PC-9 (cell line): ENCODE results near the gene MACROD2.

ENCODE experiments used
- CTCF ChIP-seq: fragments of 200-600 bp; sonication (generic); conservative IDR thresholded peaks from 2 replicates; pipeline ENCODE4 v1.6.1; 2017; ENCODE audit warnings: mixed run types, antibody characterized with exemption, mild to moderate bottlenecking, moderate library complexity
- EZH2 ChIP-seq: fragments of 200-600 bp; sonication (generic); IDR thresholded peaks from 2 replicates; pipeline ENCODE4 v1.8.0; 2017; ENCODE audit warnings: antibody characterized with exemption, low read depth

DNA sequence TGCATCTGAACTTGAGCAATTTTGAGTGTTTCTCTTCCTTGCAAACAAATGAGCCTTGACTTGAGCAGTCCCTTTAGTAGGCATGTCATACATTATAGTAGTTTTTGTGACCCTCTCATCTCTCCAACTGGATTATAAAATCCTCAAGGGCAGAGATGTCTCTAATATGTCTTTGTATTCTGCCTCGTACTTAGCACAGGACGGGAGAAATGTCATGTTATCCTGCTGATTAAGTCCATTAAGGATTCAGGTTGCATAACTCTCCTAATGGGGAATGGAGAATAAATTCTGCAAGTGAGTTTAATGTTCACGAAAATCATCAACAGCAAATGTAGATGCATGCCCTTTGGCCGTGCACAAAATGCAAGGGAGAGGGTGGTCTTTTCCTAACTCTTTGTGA lies 1635.0 kb downstream of the MACROD2 start:
- TF ChIP-seq CTCF: no peak
- TF ChIP-seq EZH2: no peak
